Activated CD8-positive, alpha-beta memory T cell treated with anti-CD3 and anti-CD28 coated beads for 1 hour (primary cell): ENCODE data around the gene BBS2.
A peak's percentile ranks its signal among the peaks of the same experiment; 100 is the strongest.

ENCODE experiments used
- DNase-seq, 2 donors: peaks; one replicate each; pipeline ENCODE4 v3.0.0-alpha.2; 2020; ENCODE audit warnings: low read depth in 1 of 2; ENCODE audit errors: extremely low read depth in 1 of 2

Gene BBS2

DNA sequence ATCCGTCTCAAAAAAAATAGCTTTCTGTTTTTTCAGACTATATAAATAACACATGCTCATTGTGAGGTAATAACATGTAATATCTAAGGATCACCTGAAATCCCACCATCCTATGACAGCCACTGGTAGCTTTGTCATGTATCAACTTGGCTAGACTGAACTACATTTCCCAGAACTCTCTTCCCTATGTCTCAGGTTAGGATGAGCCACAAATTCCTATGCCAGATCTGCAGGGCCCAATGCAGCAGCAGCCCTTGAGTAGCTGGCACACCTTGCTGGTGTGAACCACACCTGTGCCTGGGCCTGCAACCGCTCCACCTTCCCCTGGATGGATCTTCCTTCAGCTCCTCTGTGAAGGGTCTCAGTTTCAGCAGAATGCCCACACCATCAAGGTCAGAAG lies 40.4 kb downstream of the BBS2 start:
- no peak for DNase-seq

DNA sequence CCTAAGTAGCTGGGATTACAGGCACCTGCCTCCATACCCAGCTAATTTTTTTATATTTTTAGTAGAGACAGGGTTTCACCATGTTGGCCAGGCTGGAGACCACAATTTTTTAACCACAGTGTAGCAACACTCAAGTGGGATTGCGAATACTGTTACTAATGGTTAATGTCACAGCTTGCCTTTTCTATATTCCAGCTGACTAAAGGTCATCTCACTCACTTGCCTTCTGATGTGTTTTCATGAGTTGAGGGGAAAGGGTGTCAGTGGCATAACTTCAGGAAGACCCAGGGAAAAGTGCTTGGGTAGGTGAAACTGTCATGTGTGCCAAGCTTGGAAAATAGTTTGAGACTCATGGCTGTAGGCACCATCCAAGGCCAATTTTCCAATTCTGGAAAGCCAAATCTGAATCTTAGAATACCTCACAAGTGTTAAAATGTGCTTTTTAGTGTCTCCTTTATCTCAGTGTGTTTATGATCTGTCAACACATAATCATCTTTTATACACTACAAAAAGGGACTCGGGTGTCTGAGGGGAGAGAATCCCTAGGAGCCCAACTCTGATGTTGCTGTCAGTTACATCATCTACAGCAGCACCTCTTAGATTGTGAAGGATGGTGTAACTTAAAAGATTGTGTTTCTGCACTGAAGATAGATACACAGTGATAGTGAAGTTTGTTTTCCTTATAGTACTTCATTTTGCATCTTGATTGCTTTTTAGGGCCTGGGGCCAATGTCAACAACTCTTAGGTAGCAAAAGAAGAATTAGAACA lies 41.4 kb downstream of the BBS2 start:
- DNase-seq = no peak

DNA sequence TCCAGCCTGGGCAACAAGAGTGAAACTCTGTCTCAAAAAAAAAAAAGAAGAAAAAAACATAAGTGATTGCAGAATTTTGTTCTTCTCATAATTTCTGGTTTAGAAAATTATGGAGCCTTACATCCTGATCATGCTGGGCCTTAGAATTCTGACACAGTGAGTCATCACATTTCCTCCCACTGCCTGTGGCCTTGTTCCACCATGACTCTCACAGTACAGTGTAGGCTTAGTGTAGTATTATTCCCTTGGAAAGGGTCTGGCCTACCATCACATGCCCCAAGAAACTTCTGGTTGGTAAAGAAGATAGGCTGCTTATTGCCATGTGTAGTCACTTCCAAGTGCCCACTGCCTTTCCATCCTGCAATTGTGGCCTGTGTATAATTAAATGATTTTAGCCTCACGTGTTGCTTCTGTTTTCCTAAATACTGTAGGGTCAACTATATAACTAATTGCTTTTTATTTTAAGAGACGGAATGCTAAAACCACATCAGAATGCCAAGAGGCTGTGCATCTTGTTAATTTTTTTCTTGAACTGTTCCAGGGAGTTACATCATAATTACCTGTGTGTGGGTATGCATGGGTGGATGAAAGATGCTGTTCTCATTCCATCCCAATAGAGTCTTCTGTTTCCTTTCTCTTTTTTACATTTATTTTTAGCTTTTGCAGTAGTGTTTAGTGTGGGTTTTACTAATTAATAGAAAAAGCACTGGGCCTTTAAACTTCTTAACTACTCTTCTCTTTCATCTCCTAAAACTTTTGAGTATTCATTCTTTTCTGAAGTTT lies 42.5 kb downstream of the BBS2 start:
- DNase-seq = no peak

DNA sequence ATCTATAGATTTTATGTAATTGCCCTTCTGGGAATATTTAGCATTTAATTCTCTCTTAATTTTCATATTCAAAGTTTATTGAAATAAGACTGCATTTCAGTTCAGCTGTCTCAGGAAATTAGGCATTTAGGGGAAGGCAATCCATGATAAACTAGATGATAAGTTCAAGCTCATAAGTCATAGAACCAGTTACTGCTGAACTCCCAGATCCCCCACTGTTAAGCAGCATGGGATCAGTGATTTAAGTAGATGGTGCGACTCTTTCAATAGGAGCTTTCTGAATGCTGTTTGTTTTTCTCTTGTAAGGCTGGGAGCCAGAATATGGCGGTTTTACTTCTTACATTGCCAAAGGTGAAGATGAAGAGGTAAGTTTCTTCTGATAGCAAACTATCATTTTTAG lies 44.6 kb downstream of the BBS2 start:
- no peak for DNase-seq

DNA sequence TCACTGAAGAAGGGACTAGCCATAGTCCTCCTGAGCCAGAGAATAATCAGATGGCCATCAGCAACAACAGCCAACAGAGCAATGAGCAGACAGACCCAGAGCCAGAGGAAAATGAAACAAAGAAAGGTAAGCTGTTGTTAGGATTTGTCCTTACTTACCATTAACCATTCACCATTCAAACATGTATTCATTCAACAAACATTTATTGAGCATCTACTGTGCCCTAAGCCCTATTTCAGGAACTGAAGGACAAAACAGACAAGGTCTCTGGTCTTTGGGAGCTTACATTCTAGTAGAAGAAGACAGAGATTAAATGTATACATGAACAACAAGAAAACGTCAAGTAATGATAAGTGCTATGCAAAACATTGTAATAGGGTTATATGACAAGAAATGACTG lies 49.2 kb downstream of the BBS2 start:
- no peak for DNase-seq

DNA sequence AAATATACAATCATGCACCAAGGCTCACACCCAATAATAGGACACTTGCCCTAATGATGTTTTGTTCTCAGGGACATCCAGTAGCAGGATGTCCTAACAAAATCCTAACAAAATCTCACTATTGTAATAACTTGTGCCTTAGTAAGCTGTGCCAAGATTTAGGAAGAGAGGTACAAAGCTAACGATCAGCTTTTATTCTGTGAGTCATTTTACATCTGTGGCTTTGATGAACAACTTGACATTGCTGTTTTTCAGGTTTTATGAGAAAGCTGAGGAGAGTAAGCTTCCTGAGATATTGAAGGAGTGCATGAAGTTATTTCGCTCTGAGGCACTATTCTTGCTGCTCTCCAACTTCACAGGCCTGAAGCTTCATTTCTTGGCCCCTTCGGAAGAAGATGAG lies 49.6 kb downstream of the BBS2 start:
- DNase-seq = no peak

DNA sequence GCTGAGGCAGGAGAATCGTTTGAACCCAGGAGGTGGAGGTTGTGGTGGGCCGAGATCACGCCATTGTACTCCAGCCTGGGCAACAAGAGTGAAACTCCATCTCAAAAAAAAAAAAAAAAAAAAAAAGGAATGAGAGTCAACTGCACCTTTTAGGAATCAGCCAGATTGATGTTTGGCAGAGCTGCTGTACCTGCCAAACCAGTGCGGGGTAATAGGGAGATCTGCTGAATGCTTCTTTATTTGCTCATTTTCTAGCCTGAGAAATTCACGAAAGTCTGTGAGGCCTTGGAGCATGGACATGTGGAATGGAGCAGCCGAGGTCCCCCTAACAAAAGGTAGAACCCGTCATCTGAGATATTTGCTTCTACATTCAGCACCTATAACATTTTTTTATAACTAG lies 50.1 kb downstream of the BBS2 start:
- no peak for DNase-seq

DNA sequence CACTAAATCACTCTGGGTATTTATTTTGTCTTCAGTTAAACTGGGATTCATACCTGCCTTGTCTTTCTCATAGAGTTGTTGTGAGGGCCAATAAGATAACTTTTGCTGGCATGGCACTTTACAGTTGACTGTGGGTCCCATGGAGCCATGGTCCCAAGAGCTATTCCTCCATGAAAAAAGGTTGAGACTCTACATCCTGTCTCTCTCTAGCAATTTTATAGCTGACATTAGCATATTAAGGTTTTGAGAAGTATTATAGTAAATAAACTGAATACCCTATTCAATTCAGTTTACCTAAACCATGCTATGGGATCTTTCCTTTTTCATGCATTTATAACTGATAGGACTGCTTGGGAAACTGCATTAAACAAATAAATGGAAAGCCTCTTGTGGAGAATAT lies 51.0 kb downstream of the BBS2 start:
- DNase-seq = no peak

DNA sequence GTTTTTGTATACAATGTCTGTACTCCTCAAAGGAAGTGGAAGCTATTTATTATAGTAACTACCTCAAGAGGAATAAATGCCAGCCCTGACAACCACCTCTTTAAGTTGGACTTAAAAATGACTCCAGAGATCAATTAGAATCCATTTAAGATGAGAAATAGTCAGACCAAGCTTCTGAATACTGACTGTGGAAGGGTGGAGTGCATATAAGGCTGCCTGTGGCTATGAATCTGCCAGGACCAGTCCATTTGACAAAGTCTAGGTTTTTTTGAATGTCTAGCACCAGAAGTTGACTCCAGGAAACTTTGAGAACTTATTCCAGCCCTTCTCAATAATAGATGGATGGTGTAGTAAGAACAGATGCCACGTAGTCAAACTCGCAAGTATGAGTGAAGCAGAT lies 53.5 kb downstream of the BBS2 start:
- no peak for DNase-seq

DNA sequence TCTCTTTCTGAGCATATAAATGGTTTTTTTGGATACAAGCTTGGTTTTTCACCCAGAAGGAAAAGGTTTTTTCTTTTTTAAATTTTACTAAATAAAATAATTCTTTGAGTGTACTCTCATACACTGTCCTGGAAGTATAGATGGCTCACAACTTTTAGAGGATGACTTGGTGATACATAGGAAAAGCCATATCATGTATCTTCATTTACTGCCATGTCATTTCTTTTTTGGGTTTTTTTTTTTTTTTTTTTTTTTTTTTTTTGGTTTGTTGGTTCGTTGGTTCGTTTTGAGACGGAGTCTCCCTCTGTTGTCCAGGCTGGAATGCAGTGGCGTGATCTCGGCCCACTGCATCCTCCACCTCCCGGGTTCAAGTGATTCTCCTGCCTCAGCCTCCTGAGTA lies 56.7 kb downstream of the BBS2 start:
- no peak for DNase-seq

DNA sequence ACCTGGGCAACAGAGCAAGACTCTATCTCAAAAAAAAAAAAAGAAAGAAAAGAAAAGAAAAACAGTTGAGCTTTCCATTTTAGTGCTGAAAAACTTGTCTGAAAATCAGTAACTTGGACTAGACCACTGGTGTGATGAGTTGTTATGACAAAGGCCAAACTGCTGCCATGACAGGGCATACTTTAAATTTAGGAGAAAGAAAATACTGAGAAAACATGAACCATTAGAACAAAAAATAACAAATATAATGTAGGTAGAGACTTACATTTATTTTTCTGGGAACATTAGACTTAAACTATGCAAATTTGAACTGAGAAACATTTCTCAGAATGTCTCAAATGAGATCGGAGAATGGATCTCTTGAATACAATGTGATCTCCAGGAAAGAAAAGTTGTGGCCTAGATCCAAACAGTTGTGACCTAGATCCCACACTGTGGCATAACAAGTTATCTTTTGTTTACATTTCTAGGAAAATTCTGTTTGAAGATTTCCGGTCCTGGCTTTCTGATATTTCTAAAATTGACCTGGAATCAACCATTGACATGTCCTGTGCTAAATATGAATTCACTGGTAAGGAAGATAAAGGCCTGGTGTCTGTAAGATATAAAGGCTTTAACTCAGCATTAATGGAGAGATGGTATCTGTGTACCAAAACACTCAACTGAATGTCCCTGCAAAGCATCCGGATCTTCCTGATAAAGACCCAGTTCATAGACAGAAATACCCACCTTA lies 57.6 kb downstream of the BBS2 start:
- DNase-seq = no peak

DNA sequence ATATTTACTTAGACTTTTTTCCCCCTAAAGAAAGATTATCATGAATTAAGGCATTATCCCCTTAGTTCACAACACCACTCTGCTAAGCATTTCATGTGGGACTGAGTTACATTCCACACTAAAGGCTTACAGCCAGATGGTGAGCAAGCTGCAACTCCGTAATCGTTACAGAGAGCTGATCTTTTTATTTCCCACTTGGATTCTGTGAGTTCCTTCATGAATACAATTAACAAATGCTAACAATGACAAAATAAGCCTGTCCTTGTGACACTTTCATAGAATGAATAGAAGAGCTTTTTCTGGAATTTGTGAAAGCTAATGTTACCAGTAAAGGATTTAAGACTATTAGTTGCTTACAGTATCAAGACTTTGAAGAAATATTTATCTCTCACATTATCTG lies 59.7 kb downstream of the BBS2 start:
- no peak for DNase-seq

DNA sequence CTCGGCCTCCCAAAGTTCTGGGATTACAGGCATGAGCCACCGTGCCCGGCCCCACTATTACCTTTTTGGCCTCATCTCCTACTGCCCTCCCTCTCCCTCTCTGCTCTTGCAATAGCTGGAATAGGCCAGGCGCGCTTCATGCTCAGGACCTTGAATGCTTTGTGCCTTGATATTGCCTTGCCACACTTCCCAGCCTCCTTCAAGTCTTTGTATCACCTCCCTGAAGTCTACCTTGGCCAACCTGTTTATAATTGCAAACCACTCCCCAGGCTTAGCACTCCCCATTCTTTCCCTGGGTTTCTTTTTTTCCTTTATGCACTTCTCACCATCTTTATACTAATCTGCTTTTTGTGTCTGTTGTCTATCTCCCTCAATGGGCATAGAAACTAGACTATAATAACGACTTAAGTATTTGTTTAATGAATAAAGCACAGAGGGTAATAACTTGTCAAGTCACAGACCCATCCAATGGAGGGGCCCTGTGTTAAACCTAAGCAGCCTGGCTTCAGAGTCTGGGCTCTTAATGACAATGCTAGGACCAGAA lies 61.8 kb downstream of the BBS2 start:
- DNase-seq = no peak

DNA sequence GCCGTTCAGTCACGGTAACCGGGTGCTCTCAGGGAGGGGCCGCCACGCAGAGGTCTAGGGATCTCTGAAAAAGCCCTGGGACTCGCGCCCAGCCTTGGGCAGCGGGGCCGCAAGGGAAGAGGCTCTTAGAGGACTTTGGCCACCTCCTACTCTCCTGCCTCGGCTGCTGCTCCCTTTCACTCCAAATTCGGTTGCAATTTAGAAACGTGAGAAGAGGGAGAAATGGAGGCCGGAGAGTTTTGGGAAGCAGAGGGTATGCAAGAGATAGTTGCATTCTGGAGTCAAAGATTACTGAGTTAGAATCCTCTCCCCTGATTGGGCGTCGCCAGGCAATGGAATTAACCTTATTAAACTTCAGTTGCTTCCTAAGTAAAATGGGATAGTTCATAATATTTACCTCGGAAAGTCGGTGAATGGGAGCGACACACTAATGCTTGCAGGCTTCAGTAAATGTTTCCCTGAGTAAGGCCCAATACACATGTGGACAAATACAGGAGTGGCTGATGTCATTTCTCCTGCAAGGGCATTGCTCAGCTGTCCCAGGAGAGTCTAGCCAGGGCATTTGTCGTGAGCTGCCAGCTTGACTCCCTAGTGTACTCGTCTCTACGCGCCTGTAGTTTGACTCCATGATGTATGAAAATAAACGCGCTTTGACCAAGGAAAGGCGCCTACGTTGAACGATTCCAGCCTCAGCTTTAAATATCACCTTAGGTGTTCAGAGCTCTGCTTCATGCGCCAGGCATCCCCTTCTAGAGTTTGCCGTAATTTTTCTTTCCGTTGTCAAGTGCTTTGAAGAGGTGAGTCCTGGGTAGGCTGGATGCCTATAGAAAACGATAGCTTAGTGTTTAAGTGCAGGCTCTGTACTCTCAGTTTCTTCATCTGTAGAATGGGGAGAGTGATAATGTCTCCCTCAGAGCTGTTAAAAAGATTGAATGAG lies 67.8 kb downstream of the BBS2 start:
- no peak for DNase-seq

DNA sequence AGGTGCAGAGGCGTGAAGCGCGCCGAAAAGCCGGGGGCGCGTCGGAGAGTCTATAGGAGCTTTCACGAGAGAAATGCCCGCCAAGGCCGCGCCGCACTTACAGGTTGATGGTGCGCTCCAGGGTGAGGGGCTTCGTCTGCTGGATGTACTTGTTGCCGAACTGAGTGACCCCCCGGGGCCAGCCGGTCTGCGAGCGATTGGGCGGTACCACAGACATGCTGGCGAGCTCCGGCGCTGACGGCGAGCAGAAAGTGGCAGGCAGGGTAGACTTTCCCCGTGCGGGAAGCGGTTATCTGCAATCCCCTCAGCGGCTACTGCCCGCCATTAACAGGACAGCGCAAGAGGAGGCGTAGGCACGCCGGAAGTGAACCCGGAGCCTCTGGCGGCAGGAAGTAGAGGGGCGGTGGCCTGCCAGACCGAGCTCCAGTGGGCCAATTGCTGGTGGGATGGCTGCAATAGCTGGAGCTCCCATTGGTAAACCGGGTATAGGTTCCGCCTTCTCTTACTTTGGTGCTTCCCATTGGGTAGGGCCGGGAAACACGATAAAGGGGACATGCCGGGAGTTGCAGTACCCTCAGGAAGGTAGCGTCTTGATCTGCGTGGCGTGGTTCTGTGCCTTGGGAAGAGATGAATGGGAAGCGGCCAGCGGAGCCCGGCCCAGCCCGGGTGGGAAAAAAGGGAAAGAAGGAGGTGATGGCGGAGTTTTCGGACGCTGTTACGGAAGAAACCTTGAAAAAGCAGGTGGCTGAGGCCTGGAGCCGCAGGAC lies 68.7 kb downstream of the BBS2 start, which contains the start of the genes NUDT21 and OGFOD1:
Gene NUDT21, minus strand, starts transcription at position 347 of the 767 bp plus-strand sequence. Its CDS starts 130 bp downstream, at position 217.
Gene OGFOD1, plus strand, starts transcription at position 569 of the 767 bp plus-strand sequence. Its CDS starts 59 bp downstream, at position 628.
- peak; percentile 77 to 82 for DNase-seq

DNA sequence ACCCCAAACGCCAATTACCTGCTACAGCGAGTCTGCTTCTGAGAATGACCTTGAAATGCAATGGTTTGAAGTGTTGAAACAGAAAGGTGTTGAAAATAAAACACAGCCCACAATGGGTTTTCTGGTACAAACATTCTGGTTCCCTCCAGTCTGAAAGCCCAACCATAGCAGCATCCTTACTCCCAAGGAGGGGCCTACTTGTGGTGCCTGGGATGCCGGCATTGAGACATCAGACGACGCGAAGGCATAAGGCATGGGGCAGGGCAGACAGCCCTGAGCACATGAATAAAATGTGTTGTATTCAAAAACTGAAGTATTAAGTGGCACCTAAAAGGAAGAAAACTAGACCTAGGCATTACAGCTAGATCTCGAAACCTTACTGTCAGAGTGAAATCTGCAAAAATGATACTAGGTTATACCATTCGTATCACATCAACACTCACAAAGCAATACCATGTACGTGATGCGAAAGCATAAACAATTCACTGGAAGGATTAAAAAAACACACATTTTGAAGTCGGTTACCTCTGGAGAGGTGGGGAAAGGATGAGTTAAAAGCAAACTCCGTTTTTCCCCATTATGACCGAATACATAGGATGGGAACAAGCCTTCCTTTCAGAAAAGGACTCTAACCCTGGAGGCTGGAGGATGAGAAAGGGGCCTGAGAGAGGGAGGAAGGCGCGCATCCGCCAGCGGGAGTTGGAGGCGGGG lies 69.4 kb downstream of the BBS2 start:
- DNase-seq = no peak

DNA sequence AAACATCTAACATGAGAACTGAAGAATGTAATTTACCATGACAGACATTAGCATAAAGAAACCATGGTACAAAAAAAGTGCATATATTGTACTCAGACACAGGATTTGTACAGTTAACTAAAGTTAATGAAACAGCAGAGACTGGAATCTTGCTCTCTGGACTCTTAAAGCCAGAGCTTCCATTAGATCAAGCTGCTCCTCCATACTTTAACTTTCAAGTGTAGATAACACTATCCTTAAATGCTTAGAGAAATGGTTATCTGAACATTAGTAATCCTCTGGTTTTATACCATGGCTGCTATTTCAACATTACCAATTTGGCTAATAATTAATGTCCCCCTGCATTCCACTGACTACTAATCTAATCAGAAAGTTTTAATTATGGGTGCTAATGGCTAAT lies 71.8 kb downstream of the BBS2 start:
- no peak for DNase-seq

DNA sequence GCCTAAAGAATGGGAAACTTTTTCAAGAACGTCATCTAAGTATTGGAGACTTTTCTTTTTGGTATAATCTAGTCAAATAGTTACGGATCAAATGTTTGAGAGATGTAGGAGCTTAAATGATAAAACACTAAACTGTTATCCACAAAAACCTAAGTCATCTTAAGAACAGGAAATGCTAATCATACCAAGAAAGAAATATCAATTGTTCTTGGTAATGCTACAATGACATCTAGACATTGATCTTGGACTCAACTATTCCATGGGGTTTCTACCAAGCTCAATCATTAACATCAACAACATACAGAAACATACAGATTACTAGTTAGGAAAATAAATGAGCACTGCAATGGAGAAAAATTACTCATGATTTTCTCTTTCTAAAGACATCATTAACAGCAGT lies 72.5 kb downstream of the BBS2 start:
- no peak for DNase-seq

DNA sequence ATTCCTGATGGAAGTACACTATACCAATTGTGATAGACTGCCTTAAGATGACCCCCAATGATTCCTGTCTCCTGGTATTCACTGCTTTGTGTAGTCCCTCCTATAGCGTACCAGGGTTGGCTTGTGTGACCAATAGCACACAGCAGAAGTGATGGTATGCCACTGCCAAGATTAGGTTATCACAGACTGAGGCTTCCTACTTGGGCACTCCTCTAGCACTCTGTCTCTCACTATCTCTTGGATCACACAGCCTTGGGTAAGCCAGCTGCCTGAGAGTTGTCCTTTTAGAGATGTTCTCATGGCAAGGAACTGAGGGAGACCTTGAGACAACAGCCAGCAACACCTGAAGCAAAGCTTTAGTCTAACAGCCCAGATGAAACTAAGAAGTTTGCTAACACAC lies 81.8 kb downstream of the BBS2 start:
- DNase-seq = no peak
